ENCODE data around the gene GSTT4.
"Not testable (repeated sequence)": the region's sequence is repeated elsewhere in the genome, so short reads cannot be mapped to it uniquely, and the experiment has no call there.

The GSTT4 gene

DNA sequence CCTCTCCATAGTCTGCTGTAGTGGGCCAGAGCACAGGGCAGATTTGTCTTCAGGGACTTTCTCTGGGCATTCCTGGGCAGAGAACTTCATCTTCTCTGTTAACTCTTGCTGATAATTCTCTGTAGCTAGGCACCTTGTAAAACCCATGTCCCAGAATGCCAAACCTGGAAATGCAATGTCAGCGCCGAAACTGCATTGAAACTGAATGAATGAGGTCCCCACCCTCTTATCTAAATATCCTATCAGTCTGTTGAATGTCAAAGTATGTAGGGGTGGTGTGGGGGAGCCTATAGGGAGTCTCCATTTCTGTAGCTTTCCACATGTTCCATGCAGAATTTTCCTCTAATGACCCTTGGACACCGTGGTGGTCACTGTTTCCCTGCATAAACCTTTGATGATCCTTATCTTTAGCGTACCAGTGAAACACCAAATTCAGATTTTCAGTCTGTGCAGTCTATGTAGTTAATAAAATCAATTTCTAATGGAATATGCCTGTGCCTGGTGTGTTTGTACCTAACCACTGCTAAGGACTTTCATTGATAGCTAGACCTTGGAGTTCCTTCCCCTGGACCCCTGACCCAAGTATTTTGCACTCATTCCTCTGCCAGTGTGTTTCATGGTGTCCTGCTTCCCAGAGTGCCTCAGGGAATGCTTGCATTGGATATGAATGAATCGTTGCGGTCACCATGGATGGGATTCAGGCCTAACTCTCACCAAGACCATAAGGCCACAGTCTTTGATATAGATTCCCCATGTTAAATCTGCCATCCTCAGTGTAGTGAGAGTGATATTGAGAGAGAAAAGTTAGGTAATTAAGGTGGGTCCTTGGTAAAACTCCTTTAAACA is 3.4 kb upstream of the GSTT4 start:
- Mint-ChIP-seq H3K4me1 (ENCODE audit: low read depth) (peaks cover 17% of the 10 kb centered on the region), H3K4me3 (no peak overlapping the region), H3K36me3 (ENCODE audit: low read depth) (peaks cover 13% of the 10 kb centered on the region)

DNA sequence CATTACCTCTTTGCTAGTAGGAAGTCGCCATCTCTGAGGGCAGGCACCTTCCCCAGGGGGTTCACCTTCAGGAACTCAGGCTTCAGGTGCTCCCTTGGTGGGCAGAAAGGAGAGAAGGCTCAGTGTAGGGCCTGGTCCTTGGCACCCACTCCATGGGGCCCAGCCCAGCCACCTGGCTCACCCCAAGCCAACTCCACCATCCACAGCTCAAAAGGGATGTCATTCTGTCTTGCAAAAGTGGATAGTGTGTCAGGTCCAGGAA is 2.7 kb upstream of the GSTT4 start:
- H3K36me3 Mint-ChIP-seq (ENCODE audit: low read depth): peaks cover 10% of the 10 kb centered on the region
- H3K4me3 Mint-ChIP-seq: no peak overlapping the region
- no peak for DNase-seq
- peaks cover 12% of the 10 kb centered on the region for H3K4me1 Mint-ChIP-seq (ENCODE audit: low read depth)
- no peaks in the 10 kb centered on the region for H3K9me3 Mint-ChIP-seq
- H3K27me3 Mint-ChIP-seq: no peaks in the 10 kb centered on the region
- no peak overlapping the region for H3K27ac Mint-ChIP-seq

More for the DNA sequence above, 3.4 kb upstream of the GSTT4 start:
- H3K27me3 Mint-ChIP-seq: no peaks in the 10 kb centered on the region
- H3K9me3 Mint-ChIP-seq: no peaks in the 10 kb centered on the region
- H3K27ac Mint-ChIP-seq: no peak overlapping the region
- DNase-seq: no peak

DNA sequence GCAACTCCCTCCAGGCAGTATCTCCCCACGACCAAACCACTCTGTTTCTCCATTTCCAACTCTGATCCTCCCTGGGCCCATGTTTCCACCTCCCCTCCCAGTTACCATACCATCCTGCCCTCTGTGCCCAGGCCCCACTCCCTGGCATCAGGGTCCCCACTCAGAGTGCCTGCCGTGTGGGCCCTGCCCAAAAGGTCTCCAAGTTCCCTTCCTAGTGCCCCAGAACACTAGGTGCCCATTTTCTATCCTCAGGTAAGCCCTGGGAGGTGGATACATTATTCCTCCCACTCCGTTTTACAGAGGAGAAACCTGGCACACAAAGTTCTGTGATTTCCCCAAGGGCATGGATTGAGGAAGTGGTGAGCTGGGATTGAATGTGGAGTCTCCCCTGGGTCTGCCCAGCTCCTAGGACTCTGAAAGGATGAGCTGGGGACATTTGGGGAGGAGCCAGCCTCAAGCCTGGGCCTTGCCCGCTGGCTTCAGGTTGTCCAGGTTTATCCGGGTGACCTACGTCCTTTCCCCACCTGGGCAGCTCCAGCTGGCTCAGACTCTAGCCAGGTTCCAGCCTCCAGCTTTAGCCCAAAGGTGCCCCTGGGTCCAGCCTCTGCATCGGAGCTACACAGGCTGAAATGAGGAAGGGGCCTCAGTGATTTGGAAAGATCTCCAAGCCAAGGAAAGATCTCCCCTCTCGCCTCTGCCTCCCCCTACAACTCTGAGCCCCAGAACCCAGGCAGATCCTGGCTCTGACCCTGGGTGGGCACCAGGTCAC is 2.2 kb upstream of the GSTT4 start:
- peaks cover 10% of the 10 kb centered on the region for H3K4me1 Mint-ChIP-seq (ENCODE audit: low read depth)
- H3K27ac Mint-ChIP-seq: no peak overlapping the region
- no peaks in the 10 kb centered on the region for H3K27me3 Mint-ChIP-seq
- peaks cover 9% of the 10 kb centered on the region for H3K36me3 Mint-ChIP-seq (ENCODE audit: low read depth)
- DNase-seq: no peak
- H3K9me3 Mint-ChIP-seq: no peaks in the 10 kb centered on the region
- H3K4me3 Mint-ChIP-seq: no peak overlapping the region

DNA sequence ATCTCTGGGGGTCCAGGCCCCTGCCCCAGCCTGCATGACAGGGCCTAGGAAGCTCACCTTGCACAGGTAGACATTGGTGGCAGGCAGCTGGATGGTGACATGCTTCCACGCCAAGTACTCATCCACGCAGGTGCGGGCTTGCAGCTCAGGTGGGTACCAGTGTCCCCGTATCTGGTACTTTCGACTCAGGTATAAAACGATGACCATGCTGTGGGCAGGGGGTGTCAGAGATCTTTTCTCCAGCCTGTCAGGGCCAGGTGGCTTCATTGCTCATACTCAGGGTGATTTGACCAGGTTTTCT is 1.6 kb upstream of the GSTT4 start:
- peaks cover 7% of the 10 kb centered on the region for H3K4me1 Mint-ChIP-seq (ENCODE audit: low read depth)
- H3K27ac Mint-ChIP-seq: no peak overlapping the region
- no peaks in the 10 kb centered on the region for H3K9me3 Mint-ChIP-seq
- no peaks in the 10 kb centered on the region for H3K27me3 Mint-ChIP-seq
- H3K36me3 Mint-ChIP-seq (ENCODE audit: low read depth): peaks cover 8% of the 10 kb centered on the region
- no peak overlapping the region for H3K4me3 Mint-ChIP-seq
- DNase-seq: no peak

DNA sequence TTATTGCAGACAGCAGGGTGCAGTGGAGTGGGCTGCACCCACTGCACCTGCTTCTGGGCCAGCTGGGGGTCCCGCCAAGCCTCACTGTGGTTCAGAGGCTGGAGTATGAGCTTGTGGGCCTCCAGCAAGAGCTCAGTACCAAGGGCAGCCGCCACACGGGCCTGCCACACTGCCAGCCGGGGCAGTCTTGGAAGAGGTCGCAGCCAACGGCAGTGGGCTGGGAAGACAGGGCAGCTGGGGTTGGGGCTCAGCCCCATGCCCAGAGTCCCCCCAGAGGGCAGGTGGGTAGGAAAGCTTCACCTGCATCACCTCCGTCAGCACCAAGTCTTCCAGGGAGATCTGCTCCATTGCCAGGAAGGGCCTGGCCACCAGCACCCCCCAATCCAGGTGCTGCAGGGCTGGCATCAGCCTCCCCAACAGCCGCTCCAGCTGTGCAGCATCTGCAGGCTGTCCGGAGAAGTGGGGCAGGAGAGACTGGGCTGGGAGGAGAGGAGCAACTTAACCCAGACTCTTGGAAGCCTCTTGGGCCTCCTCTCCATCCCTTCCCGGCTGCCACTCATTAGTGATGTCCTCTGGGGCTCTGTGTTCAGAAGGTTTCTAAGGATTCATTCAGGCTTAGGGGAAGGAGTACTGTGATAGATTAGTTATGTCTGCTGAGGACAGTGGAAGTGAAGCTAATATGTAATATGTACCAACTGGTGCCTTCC is 1.1 kb upstream of the GSTT4 start:
- Mint-ChIP-seq H3K4me1 (ENCODE audit: low read depth) (peaks cover 7% of the 10 kb centered on the region), H3K4me3 (no peak overlapping the region), H3K36me3 (ENCODE audit: low read depth) (peaks cover 3% of the 10 kb centered on the region), H3K27ac (no peak overlapping the region), H3K27me3 (no peaks in the 10 kb centered on the region), H3K9me3 (no peaks in the 10 kb centered on the region)
- no peak for DNase-seq

DNA sequence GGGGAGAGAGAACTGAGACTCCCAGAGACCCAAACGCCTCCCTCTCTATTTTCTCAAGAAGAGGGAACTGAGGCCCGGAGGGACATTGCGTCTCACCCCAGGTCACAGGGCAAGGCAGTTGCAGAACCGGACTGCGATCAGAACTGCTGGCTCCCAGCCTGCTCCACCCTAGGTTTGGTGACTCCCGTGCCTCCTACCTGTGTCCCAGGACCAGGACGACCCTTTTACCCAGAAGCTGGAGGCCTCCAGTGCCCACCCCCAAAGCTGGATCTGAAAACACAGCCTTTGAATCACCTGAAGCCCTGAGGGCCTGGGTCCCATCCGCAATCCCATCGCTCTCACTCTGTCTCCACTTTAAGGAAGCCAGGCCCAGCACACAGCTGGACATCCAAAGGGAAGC is 1.4 kb downstream of the GSTT4 start:
- no peaks in the 10 kb centered on the region for H3K9me3 Mint-ChIP-seq
- H3K4me3 Mint-ChIP-seq: no peak overlapping the region
- no peaks in the 10 kb centered on the region for H3K27me3 Mint-ChIP-seq
- no peaks in the 10 kb centered on the region for H3K36me3 Mint-ChIP-seq (ENCODE audit: low read depth)
- no peak for DNase-seq
- H3K4me1 Mint-ChIP-seq (ENCODE audit: low read depth): no peaks in the 10 kb centered on the region
- no peak overlapping the region for H3K27ac Mint-ChIP-seq

DNA sequence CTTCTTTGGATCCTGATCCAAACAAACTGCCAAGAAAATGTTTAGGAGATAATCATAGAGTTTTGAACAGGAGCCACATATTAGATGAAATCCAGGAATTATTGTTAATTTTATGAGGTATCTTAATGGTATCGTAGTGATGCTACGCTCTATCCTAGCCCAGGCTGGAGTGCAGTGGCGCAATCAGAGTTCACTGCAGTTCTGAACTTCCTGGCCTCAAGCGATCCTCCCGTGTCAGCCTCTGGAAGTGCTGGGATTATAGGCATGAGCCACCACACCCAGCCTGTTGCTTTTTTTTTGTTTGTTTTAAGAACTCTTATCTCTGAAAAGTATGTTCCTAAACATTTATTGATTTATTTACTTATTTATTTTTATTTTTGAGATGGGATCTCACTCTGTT is 2.4 kb downstream of the GSTT4 start:
- Mint-ChIP-seq H3K4me1 (ENCODE audit: low read depth) (no peaks in the 10 kb centered on the region), H3K9me3 (no peaks in the 10 kb centered on the region), H3K27ac (no peak overlapping the region), H3K27me3 (no peaks in the 10 kb centered on the region), H3K36me3 (ENCODE audit: low read depth) (no peaks in the 10 kb centered on the region), H3K4me3 (no peak overlapping the region)
- no peak for DNase-seq

DNA sequence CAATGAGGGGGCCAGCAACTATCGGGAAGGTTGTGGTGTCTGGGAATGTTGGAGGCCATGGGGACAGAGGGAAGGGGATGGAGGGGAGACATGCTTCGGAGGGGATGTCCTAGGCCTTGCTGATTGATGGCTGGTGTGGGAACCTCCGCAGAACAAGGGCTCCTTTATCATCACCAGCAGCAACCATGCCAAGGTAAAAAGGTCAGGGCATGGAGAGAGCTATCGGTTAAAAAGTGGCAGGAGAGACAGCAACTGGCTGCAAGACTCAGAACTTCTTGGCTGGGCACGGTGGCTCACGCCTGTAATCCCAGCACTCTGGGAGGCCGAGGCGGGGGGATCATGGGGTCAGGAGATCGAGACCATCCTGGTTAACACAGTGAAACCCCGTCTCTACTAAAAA is 3.0 kb downstream of the GSTT4 start:
- no peak for DNase-seq
- H3K27ac Mint-ChIP-seq: no peak overlapping the region

DNA sequence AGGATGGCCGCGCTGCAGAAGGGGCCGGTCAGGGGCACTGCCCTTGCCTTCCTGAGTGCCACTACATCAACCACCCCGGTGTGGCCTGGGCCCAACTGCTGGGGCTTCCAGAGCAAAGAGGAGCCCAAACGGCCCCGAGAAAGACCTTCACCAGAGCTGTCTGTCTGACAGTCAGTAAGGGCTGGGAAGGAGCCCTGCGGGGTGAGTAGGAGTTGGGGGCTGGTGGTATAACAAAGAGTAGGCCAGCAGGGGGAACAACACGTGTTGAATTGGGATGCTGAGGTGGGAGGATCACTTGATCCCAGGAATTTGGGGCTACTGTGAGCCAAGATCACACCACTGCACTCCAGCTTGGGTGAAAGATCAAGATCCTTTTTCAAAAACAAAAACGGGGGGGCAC is 3.9 kb downstream of the GSTT4 start:
- no peak for DNase-seq
- Mint-ChIP-seq H3K4me3 (no peak overlapping the region), H3K27me3 (no peaks in the 10 kb centered on the region)

More for the DNA sequence above, 3.0 kb downstream of the GSTT4 start:
- Mint-ChIP-seq H3K4me1 (ENCODE audit: low read depth) (no peaks in the 10 kb centered on the region), H3K9me3 (no peaks in the 10 kb centered on the region), H3K36me3 (ENCODE audit: low read depth) (no peaks in the 10 kb centered on the region), H3K27me3 (no peaks in the 10 kb centered on the region), H3K4me3 (no peak overlapping the region)

DNA sequence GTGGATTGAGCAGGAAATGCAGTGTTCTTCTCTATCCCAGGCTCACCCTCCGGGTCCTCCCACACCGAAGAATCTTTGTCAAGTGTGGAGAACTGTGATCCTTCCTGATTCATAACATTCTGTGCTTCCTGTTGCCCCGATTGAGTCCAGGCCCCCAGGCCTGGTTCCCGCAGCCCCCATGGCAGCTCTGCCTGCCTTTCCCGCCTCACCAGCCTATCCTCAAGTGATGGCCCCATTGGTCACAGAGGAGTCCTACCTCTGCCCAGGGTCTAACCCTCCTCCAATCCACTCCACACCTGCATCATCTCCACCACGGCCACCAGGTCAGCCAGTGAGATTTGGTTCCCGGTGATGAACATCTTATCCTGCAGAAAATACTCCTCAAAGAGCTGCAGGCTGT is 5.5 kb downstream of the GSTT4 start:
- not testable (repeated sequence) for DNase-seq; H3K9me3 Mint-ChIP-seq; H3K36me3 Mint-ChIP-seq (ENCODE audit: low read depth); H3K4me3 Mint-ChIP-seq; H3K27ac Mint-ChIP-seq; H3K4me1 Mint-ChIP-seq (ENCODE audit: low read depth); H3K27me3 Mint-ChIP-seq

More for the DNA sequence above, 3.9 kb downstream of the GSTT4 start:
- Mint-ChIP-seq H3K4me1 (ENCODE audit: low read depth) (no peaks in the 10 kb centered on the region), H3K27ac (no peak overlapping the region), H3K36me3 (ENCODE audit: low read depth) (no peaks in the 10 kb centered on the region), H3K9me3 (no peaks in the 10 kb centered on the region)

DNA sequence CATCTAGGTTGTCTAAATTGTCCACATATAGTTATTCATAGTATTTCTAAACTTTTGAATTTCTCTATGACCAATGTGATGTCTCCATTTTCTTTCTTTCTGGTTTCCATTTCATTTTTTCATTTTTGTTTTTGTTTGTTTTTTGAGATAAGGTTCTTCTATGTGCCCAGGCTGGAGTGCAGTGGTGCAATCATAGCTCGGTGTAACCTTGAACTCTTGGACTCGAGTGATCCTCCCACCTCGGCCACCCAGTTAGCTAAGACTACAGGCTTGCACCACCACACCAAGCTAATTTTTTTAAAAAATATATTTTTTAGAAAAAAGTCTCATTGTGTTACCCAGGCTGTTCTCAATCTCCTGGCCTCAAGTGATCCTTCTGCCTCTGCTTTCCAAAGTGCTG is 8.2 kb downstream of the GSTT4 start:
- H3K4me3 Mint-ChIP-seq: no peak overlapping the region
- H3K27me3 Mint-ChIP-seq: no peaks in the 10 kb centered on the region
- no peak for DNase-seq
- H3K9me3 Mint-ChIP-seq: no peaks in the 10 kb centered on the region
- H3K27ac Mint-ChIP-seq: no peak overlapping the region
- no peaks in the 10 kb centered on the region for H3K36me3 Mint-ChIP-seq (ENCODE audit: low read depth)
- no peaks in the 10 kb centered on the region for H3K4me1 Mint-ChIP-seq (ENCODE audit: low read depth)

DNA sequence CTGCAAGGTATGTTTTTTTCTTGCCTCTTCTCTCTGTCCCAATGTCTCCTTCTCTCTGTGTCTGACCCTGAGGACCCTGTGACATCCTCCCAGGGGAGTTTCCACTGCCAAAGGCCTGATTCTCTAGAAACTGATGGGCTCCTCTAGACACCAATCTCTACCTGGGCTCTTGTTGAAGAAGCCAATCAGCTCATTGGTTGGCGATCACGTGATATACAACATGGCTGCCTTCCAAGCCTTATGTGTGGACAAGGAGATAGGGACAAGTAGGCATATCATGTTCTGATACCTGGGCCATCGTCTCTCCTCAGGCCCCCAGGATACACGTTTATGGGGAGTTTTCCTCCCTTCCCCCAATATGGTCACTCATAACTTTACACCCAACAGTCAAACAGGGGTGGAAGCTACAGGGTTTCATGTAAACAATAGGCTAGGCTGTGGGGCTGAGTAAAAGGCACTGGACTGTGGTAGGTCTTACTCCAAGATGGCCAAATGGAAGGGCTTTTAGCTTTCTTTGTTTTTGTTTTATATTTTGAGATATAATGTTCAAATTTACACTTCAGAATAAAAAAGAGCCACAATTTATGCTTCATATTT is 11.6 kb downstream of the GSTT4 start:
- not testable (repeated sequence) for H3K27ac Mint-ChIP-seq; H3K27me3 Mint-ChIP-seq; DNase-seq; H3K9me3 Mint-ChIP-seq; H3K4me1 Mint-ChIP-seq (ENCODE audit: low read depth); H3K36me3 Mint-ChIP-seq (ENCODE audit: low read depth); H3K4me3 Mint-ChIP-seq

DNA sequence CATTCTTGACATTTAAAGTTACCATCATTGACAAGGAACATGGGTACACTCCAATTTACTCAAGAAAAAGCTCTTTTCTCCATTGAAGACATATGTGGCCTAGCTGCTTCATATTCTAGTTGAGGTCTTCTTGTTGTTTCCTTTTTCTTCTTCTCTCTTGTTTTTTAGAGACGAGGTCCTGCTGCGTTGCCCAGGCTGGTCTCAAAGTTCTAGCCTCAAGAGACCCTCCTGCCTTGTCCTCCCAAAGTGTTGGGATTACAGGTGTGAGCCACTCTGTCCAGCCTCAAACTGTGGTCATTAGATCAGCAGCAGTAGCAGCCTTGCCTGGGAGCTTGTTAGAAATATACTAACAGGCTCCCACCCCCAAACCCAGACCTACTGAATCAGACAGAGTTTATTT is 12.2 kb downstream of the GSTT4 start:
- H3K27me3 Mint-ChIP-seq; DNase-seq; H3K4me1 Mint-ChIP-seq (ENCODE audit: low read depth); H3K27ac Mint-ChIP-seq; H3K4me3 Mint-ChIP-seq; H3K9me3 Mint-ChIP-seq; H3K36me3 Mint-ChIP-seq (ENCODE audit: low read depth): not testable (repeated sequence)

DNA sequence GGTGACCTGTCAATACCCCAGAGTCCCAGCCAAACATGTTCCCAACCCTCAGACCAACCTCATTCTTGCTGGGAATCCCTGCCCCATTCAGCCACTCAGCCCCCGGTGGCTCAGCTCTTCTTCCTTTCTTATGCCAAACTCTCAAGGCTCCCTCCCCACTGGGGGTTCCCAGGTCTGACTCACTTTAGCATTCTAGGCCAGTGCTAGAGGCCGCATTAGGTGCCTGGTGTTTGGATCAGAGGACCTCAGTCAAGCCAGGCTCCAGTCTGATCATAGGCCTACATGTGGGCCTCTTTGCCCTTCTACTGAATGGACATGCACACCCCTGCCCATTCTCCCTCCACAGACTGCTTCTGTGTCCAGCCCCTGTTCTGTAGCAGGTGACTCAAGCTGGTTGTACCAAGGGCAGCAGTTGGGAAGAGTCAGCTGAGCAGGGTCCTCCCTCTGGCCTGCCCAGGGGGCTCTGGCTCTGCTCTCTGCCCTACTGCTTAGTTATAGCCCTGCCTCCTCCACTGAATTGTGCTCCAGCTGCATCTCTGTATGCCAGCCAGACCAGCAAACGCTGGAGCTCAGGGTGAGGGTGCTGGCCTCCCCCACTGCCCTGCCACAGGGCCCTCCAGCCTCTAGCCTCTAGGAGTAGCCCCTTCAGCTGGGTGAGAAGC is 15.5 kb downstream of the GSTT4 start:
- not testable (repeated sequence) for H3K4me3 Mint-ChIP-seq; H3K27ac Mint-ChIP-seq; H3K36me3 Mint-ChIP-seq (ENCODE audit: low read depth); H3K27me3 Mint-ChIP-seq; H3K4me1 Mint-ChIP-seq (ENCODE audit: low read depth); DNase-seq; H3K9me3 Mint-ChIP-seq
